ENCODE results near the gene WWTR1. TPM values are rescaled to one million over a fixed set of nuclear protein-coding genes. Genes with fewer than 3 reads are reported as not detected.

Gene WWTR1
- total RNA-seq, 1 experiment from 2014 or later = 73.5 TPM

DNA sequence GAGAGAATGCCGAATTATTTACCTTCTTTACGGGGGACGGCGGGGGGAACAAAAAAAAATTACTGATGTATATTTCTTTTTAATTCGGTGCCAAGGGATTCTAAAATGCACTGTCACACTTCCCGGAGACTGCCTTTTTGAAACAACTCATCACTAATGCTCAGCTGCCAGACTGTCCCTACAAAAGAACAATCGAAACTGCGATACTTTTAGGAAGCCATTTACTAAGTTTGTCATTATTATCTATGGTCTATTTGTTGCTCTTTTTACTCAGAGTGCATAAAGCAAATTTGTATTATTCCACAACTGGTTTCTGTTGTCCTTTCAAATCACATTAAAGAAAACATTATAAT lies 122.5 kb downstream of the WWTR1 start:
- peak; percentile 25 for DNase-seq (ENCODE audit: low read depth)

DNA sequence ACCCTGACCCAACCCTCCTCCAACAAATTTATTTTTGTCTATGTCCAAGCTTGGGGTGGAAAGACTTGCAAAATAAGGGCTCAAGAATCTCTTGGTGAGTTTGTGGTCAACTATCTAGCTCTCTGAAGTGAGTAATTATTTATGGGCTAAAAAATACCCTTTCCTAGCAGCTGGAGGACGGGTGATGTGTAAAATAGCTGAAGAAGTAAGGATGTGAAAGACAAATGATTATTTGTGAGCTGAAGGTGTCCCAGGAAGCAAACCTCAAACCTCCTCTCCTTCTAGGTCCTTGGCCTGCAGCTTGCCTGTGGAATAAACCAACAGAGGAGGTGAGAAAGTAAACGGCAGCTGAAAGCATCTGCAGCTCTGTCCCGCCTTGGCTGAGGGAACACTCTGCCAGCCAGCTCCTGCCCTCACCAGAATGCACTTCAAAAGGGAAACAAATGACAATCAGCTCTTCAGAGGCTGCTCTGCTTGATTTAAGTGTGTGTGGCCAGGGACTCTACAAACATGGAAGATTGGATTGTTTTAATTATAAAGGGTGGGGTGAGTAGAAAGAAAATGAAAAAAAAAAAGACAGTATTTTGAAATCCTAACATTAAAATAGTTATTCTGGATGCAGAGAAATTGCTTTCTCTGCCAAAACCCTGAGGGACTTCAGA lies 123.0 kb downstream of the WWTR1 start:
- DNase-seq (ENCODE audit: low read depth) = peak; percentile 85

DNA sequence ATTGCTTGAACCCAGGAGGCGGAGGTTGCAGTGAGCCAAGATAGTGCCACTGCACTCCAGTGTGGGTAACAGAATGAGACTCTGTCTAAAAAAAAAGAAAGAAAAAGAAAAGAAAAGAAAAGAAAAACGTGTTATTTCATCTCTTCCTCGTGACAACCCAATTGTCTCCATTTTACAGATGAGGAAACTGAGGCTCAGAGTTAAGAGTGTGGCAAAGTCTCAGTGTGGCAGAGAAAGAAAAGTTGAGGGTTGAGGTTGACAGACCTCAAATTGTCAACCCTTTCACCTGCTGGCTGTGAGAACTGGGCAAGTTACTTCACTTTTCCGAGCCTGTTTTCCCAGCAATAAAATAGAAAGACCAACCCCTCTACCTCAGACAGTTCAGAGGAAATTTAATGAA lies 123.7 kb downstream of the WWTR1 start:
- no peak for DNase-seq (ENCODE audit: low read depth)

DNA sequence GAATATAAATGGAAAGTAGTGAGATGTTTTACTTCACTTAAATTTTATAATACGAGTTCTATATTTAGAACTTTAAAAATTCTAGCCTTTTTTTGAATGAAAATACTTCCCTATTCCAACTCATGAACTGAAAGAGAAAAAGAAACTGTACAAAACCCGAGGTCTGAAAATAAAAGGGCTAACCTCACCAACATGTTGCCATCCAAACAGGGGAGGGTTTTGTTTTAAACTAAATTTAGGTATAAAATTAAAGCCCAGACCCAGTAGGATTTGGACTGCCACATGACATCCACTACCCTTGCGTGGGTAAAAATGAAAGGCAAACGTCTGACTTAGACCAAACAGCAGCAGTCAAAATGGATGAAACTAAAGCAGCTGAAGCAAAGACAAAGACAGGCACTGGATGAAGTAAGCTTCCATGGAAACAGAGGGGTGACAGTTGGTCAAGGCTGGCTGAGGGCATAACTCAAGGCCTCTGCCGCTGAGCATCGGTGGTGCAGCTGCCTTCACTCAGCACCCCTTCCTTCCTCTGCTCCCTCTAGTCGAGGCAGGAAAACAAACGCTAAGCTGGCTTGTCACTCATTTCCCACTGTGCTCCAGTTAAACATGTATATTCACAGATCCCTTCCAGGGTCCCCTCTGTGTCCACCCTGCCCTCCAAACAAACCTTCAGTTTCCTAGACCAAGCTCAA lies 125.2 kb downstream of the WWTR1 start:
- DNase-seq (ENCODE audit: low read depth) = peak; percentile 85

DNA sequence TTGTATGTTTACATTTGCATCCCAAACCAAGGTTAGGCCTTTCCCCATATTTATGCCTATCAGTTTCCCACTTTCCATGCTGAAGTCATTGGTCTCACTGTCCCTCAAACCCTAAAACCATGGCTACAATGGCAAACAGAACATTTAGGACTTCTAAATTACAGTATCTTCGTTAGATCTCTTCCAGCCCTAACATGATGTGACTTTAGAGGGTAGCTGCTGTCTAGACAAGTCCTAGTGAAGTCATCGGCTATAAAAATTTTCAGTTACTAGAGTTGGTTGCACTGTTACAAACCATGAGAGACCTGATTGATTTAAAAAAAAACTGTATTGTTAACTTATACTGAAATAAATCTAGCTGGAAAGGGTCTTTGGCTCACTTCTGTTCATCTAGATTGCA lies 128.7 kb downstream of the WWTR1 start:
- DNase-seq (ENCODE audit: low read depth) = no peak

DNA sequence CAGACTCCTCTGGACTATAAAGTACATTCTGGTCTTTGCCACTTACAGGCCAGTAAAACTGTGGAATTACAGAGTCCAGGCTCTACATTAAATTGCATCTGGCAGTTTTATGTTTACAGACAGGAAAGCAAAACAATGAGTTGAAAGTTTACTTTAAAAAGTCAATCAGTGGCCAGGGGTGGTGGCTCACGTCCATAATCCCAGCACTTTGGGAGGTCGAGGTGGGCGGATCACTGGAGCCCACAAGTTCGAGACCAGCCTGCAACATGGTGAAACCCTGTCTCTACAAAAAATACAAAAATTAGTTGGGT lies 129.5 kb downstream of the WWTR1 start:
- no peak for DNase-seq (ENCODE audit: low read depth)

DNA sequence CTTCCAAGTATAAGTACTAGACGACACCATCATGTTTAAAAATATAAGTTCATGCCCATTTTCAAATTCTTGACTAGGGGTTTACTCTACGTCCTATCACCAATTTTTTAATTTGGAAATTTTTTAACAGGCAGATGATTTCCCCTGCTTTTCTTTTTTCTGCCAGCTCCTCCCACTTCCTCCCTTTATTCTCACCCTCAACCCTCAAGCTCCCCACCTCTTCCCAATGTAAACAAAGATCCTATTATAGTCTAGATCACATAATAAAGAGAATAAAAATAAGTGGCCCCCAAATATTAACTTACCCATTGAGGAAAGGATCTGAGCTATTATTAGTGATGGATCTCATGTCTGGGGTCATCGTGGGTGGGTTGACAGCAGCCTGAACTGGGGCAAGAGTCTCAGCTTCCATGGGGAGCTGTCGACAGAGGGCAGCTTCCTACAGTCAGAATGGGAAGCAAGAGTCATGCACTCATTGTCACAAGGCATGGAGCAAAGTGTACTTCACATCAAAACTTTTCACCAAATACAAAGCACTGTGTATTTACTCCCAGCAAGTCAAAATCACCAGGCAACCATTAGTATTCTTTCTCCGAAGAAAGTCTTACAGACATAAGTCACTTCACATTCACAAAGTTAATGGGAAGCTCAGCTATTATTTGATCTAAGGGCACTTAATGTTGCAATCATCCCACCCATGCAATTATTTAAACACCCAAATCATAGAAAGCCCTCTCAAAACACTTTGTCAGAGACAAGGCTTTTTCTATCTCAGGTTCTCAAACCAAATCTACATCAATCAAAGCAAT lies 130.1 kb downstream of the WWTR1 start:
- peak; percentile 41 for DNase-seq (ENCODE audit: low read depth)

DNA sequence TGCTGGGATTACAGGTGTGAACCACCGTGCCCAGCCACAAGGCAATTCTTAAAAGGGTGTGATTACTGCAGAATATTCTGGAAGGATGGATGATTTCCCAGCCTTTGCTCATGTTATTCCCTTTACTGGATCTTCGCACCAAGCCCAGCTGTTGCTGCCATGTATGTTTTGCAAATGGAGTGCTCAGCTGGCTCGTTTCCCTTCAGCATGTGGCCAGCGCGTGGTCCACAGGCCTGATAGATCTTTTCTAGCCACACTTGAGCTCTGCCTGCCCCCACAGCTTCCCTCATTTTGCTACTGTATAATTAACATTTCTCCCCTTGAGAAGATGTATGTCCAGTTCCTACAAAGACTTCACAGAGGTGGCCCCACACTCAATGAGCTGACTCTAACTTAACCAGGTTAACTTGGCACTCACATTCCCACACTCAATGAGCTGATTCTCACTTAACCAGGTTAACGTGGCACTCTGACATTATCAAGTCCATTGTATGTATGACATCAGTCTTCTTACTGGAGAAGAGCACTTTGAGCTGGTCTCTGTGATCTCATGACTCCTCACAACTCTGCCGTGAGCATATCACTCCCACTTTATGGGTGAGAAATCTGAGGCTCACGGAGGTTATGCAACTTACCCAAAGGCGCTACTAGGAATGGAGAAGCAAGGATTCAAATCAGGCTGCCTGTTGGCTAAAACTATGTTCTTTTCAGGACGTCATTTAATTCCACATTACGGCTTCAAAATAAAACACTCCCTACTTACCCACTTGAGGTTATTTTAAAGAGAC lies 134.1 kb downstream of the WWTR1 start:
- DNase-seq (ENCODE audit: low read depth) = no peak

DNA sequence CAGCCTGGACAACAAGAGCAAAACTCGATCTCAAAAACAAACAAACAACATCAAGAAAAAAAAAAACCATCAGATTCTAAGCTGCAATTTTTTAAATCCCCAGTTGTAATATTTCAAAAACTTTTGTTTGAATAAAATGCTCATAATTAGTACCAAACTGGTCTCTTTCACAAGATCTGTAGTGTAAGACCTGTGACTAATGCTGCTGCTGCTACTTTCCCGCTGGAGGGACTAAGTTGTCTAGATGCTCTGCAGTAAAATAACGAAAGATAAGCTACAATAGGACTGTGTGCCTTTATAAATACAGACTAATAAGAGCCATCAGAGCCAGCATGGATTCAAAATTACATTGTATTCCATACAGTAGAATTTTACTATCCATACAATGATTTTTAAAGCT lies 137.9 kb downstream of the WWTR1 start:
- no peak for DNase-seq (ENCODE audit: low read depth)

DNA sequence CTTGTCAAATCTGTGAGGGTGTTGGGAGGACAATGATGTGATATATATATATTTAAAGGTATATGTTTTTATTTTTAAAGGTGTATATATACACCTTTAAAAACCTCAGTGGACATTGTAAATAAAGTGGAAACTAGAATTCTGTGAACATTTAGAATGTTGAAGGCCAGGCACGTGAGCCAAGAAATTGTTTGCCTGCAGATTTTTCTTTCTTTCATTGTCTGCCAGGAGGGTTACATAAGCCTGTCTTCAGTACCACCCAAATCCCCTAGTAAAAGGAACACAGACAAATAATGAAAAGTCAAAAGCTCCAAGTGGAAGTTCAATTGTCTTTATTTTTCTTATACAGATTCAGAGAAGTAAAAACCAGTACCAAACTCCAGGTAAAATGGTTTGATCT lies 140.9 kb downstream of the WWTR1 start:
- DNase-seq (ENCODE audit: low read depth) = no peak

DNA sequence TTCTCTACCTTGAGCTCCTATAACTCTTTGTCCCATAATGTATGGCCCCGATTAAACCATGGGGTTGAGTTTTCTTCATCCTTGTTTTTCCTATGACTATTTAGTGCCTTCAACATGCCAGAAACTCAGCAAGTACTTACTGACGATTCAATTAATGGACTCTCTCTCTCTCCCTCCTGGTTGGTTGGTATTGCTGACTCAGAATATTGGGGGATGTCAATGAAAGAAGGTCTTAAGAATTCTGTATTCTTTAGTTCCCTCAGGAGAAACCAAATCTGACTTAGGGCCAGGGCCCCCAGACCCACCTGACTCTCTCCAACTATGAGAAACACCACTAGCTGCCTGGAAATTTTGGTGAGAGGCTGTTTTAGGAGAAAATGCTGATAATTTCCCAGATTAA lies 142.6 kb downstream of the WWTR1 start:
- no peak for DNase-seq (ENCODE audit: low read depth)

DNA sequence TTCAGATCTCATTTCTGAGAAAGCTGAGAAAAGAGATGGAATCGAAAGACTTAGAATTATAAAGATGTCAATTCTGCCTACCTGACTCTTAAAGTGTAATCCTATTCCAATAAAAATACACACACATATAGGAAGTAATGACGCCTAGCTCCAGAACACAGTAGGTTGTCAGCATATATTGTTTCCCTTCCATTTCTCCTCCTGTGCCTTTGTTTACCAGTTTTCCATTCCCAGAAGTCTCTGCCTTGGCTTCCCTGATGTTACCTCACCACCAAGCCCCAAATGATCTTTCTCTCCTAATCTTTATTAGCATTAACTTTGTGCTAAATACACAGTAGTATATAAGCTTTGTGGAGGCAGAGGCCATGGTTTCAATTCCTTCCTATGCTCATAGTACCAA lies 143.4 kb downstream of the WWTR1 start:
- DNase-seq (ENCODE audit: low read depth) = no peak

DNA sequence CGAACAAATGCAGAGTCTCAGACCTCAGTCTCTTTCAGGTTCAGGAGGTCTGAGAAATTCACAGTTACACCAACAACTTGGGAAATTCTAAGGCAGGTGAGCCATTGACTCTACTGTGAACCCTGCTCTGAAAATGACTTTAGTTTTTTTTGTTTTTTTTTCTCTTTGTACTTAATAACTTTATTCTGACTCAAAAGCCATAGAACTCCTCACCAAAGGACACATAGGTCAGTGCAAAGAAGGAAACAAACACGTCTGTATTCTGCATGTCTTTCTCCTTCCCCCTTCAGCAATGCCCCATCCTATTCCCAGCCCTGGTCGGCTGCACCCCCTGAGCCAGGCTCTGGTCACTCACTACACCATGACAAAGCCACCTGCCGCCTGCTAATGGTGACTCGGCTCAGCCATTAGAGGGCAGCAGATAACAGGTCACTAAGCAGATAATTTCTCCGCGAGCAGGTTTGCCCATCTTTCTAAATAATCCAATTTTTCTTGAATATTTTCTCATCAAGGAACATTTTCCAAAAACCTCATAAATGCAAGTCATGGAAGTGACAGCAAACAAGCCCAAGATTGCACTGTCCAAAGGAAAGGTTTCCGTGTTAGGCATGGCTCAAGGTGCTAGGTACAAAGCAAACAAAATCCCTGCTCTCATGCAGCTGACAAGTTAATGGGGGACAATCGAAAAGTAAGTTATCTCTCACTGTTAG lies 145.6 kb downstream of the WWTR1 start:
- DNase-seq (ENCODE audit: low read depth) = peak; percentile 66

DNA sequence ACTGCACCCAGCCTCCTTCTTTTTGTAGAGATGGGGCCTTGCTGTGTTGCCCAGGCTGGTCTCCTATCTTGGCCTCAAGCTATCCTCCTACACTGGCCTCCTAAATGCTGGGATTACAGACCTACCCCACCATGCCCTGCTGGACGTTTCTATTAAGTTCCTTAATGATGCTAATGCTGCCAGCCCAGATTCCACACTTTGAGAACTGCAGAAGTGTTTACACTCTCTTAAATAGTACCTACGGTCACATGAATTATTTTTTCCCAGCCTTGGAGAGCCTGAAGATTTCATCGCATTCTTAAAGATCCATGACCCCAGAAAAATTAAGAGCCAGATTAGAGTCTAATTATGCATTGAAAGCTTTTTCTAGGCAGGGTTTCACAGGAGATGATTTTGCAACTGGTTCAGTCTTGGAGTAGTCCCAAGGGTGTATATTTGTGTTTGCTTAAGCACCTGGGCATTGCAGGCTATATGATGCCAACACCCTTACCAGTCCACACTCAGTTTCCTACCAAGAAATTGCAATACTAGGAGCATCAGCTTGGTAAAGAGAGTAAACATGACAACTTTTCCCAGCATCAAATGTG lies 146.7 kb downstream of the WWTR1 start:
- no peak for DNase-seq (ENCODE audit: low read depth)

DNA sequence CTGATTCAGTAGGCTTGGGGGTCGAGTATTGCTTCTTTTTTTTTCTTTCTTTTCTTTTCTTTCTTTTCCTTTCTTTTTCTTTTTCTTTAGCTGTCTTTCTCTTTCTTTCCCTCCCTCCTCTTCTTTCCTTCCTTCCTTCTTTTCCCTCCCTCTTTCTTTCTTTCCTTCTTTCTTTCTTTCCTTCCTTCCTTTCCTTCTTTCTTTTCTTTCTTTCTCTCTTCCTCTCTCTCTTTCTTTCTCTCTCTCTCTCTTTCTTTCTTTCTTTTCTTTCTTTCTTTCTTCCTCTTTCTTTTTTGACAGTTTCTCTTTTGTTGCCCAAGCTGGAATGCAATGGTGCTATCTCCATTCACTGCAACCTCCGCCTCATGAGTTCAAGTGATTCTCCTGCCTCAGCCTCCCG lies 147.3 kb downstream of the WWTR1 start:
- DNase-seq (ENCODE audit: low read depth) = no peak

DNA sequence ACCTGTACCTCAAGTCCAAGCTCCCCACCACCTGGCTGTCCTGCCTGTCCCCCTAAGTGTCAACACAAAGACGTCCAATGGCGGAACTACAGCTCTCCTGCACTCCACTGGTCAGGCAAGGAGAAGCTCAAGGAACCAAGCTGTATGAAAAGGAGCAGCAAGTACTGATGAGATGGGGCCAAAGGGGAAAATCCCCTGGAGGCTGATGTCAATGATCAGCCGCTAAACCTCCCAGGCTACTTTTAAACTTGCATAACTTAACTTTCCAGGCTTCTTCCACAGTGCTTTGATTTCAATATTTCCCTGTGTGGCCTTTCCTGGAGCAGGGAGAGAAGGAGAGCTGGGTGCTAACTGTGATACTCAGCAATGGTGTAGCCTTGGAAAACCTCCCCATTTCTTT lies 148.3 kb downstream of the WWTR1 start:
- no peak for DNase-seq (ENCODE audit: low read depth)

DNA sequence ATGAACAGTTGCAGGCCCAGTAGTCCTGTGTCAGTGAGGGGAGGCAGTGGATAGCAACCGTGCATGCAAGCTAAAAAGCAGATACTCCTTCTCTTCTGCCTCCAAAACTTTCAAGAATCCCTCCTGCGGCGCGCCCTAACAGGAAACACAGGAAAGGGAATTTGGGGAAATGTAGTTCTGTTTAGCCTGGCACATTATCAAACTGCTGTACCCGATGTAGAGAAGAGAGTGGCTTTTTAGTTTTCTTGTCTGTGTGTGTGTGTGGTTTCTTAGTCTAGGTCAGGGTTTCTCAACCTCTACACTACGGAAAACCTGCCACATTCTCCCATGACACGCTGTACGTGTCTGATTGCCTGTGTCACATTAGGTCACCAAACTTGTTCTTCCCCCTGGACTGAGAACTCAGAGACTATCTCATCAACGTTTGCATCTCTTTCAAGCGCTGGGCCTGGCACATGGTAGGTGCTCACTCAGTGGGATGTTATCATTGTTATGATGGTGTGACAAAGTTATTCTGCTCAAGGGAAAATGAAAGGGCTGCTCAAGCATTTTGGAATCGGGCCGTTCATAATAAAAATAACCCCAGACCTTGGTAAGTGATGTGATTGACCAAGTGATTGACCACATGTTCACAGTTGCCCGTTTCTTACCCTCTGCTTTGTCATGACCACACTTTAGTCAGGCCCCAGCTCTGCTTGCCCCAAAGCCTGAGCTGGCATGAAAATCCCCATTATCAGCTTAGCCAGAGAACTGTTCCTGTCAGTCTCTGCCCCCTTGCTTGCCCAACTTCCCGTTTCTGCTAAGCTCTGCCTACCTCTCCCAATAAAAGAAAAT lies 150.1 kb downstream of the WWTR1 start:
- DNase-seq (ENCODE audit: low read depth) = peak; percentile 95

DNA sequence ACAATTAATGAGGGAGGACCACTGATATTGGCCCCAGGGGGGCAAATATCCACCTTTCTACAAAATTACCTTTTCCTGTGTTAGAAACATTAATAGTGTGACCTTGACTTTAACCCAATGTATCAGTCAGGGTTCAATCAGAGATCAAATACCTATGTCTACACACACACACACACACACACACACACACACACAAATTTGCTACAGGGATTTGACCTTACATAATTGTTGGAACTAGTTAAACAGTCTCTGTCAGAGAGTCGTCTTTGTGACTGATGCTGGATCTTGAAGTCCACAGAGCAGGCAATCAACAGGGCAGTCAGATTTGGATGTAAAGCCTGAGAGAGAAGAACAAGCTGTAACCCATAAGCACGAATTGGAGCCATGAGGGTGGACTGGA lies 150.9 kb downstream of the WWTR1 start:
- no peak for DNase-seq (ENCODE audit: low read depth)

DNA sequence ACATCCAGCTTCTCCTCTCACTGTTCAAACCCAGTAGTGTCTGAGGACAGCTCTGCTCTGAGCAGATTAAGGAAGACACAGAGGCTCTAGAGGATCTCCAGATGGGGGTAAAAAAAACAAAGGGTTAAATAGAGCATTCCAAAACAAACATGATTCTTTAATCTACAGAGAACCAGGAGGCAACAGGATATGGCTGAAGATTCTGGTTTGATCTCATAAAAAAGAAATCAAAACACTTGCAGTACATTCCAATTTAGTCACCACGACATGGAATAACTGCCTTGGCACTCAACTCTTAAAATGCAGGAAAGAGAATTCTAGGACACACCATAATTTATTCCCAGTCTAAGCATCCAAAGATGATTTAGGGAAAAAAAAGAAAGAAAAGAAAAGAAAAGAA lies 151.3 kb downstream of the WWTR1 start:
- peak; percentile 70 for DNase-seq (ENCODE audit: low read depth)

DNA sequence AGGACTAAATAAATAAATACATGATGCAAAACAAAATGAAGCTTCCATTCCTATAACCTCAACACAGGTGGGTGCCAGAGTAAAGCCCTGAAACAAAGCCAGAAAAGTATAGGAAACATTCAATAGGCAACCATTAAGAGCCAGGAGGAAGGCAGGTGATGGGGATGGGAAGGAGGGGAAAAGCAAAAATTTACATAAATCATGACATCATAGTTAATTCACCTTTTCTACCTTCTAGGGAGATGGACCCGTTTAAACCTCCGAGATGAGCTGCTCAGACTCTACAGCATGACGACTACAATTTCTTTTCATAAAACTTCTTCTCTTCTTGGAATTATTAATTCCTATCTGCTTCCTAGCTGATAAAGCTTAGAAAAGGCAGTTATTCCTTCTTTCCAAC lies 155.4 kb downstream of the WWTR1 start:
- DNase-seq (ENCODE audit: low read depth) = no peak

All from LHCN-M2 (cell line).